Inflammatory macrophage treated with lipopolysaccharide for 4 hours (primary cell): ENCODE data around the gene LRRC7.

Source experiments
- DNase-seq: peaks from one replicate; pipeline ENCODE4 v3.0.0-alpha.2; 2020

The LRRC7 gene

DNA sequence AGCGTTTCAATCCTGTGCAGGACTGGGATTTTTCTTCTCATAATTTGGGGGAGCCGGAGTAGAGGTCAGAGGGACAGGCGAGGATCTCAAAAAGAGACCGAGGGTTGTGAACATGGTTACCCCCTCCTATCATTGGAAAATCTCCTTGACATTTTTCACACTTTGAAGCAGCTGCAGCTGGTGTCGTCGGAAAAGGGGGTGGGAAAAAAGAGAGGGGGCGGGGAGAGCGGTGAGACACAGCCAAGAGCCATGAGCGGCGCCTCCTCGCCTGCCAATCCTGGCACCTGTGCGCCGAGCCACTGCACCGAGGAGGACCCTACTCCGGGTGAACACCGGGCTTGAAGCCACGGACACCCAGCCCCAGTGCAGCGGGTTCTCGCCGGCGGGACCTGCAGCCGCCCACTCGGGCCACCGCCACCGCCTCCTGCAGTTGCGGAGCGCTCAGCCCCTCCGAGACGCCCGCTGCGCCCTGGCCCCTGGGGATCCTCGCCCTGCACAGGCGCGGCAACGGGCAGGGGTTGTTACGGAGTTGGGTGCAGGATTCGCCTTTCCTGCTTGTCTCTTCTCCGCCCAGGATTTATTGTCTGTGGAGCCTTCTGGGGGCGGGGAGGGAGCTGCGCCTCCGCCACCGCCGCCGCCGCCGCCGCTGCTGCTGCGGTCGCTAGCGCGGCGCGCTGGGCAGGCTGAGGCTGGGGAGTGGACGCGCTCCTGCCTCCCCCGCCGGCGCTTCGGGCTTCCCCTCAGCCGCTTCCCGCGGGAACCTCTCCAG lies at the start of gene LRRC7:
Gene LRRC7 (plus strand): TSS at position 271 of the 769 bp plus-strand sequence. CDS start 718 bp downstream, outside the sequence.
- no peak for DNase-seq

DNA sequence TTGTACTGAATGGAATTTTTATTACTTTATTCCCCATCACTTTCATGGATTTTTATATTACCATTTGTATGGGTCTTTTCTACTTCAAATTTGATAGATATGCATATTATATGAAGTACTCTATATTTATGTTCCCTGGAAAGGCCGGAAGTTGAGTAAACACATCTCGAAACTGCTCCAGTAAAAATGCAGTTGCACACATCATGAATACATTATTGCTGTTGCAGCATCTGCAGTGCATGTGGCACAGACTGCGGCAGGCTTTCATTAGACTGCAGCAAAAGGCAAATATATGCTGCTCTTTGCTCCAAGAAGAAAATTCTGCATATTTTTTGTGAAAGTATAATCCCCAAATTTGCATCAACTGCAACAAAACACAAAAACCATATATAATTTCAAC lies 48.7 kb upstream of the LRRC7 start:
- no peak for DNase-seq

GRCh38 chr1:69520326-69520725 lies 47.4 kb upstream of the LRRC7 start:
- no peak for DNase-seq

GRCh38 chr1:69523032-69523431 lies 44.7 kb upstream of the LRRC7 start:
- no peak for DNase-seq

DNA sequence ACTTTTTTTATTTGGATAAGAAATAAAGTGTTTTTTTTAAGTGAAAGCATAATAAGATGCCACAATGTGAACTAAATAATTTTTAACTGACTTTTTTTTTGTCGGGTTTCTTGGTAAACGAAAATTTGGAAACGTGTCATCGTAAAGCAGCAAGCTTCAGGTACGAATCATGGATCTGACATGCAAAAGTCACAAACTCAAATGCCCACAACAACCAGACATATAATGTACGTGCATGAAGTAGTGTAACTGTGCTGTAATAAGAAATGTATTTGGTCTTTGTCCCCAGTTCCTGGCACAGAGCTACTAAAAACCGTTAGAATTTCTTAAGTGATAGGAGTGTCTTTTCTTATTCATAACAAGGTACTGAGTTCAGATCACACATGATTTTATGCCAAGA lies 44.3 kb upstream of the LRRC7 start:
- no peak for DNase-seq

DNA sequence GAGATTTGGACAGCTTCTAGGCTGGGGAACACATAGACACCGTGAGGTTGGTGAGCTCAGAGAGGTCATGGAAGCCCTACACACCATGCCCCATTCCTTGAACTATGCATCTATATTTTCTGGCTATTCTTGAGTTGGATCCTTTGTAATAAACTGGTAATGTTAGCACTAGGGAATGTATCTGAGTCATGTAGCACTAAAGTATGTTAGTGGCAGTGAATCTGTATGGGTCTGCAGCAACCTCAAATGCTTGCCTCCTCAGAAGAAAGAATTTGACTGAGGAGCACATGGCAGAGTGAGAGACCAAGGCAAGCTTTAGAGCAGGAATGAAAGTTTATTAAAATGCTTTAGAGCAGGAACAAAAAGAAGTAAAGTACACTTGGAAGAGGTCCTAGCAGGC lies 43.7 kb upstream of the LRRC7 start:
- DNase-seq, result no peak

DNA sequence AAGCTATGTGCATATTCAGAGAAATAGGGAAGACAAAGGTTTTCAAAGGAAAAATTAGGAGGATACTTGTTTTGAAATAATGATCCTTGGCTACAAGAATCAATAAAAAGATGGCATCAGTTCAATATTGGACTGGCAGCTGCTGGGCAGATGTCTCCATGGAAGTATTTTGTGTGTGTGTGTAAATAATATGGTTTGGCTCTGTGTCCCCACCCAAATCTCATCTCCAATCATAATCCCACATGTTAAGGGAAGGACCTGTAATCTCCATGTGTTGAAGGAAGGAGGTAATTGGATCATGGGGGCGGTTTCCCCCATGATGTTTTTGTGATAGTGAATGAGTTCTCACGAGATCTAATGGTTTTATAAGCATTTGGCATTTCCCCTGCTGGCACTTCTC lies 40.4 kb upstream of the LRRC7 start:
- no peak for DNase-seq

- DNase-seq, result no peak
Measured at GRCh38 chr1:69528376-69528775, 39.3 kb upstream of the LRRC7 start.

DNA sequence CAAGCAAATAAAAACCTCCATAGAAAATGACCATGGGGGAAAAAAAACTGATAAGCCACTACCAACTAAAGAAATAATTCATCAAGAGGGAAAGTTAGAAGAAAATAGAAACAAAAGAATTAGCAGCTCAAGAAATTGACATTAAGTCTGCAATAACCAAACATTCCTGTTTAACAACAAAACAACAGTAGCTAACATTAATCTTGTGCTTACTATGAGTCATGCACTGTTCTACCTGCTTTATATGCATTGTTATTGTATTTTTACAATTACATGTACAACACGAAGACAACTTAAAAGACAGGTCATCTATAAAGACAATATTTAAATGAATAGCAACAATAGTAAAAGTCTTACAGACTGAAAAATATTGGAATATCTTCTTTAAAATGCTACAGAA lies 34.4 kb upstream of the LRRC7 start:
- DNase-seq, result no peak

- DNase-seq, result no peak
Measured at GRCh38 chr1:69534829-69535228, 32.9 kb upstream of the LRRC7 start.

DNA sequence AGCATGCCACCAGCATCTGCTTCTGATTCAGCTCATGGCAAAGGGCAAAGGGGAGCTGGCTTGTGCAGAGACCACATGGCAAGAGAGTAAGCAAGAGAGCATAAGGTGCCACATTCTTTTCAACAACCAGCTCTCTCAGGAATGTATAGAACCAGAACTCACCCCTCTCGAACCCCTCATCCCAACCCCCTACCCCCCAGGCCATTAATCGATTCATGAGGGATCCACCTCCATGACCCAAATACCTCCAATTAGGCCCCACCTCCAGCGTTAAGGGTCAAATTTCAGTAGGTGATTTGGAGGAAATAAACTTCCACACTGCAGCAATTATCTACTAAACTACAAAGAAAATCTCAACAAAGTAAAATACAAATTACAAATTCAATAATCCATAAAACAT lies 32.2 kb upstream of the LRRC7 start:
- DNase-seq, result no peak

- no peak for DNase-seq
Measured at GRCh38 chr1:69540052-69540451, 27.7 kb upstream of the LRRC7 start.

- DNase-seq, result no peak
Measured at GRCh38 chr1:69551476-69552324, 16.0 kb upstream of the LRRC7 start.

DNA sequence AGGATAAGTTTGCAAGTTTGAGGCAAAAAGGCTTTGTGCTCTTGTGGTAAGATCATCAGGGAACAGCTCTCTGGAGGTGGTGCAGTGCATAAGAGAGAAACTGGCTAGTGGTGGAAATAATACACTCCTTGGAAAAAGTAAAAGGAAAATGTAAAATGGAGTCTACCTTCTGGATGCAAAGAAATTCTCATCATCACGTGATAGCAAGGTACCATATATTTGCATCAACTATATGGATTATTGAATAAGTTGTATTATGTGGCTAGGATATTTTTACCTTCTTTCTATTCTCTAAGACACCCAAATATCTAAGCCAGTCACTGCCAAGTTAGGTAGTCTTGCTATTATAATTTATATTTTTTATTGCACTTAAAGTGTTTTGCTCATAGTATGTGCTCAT lies 14.0 kb upstream of the LRRC7 start:
- no peak for DNase-seq

GRCh38 chr1:69568421-69569174 lies 876 bp downstream of the LRRC7 start:
- DNase-seq, result no peak

GRCh38 chr1:69569175-69569541 lies 1.4 kb downstream of the LRRC7 start:
- DNase-seq, result no peak

DNA sequence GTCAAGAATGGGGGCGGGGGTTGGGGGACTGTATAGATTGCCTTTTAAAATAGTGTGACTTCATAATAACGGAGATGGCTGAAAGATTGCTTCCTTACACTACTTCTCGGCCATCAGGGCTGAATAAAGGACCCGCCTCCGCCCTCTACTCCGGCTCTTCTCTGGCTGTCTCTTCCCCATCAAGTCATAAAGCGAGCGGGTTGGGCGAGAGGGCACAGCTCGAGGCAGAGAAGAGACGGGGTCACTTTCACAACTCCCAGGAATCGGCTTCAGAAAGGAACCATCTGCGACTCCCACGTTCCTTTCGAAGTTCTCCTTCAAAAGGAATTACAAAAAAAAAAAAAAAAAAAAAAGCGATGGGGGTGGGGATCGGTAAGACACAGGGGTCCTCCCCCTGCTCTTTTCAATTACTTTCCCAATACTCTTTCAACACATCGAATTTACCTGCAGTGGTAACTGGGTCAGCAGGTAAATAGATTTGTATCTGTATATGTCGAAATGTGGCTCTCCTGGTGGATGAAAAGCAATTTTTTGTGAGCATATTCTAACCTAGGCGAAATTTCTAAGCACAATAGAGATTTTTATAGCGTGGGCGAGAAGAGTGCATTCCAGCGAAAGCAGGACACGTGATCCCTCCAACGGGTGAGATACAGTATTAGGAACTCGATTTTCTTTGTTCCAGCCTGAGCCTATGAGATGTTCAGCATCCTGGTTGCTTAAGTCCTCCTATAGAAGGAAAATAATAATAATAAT lies 2.0 kb downstream of the LRRC7 start:
- no peak for DNase-seq

GRCh38 chr1:69570356-69570755 lies 2.6 kb downstream of the LRRC7 start:
- no peak for DNase-seq

DNA sequence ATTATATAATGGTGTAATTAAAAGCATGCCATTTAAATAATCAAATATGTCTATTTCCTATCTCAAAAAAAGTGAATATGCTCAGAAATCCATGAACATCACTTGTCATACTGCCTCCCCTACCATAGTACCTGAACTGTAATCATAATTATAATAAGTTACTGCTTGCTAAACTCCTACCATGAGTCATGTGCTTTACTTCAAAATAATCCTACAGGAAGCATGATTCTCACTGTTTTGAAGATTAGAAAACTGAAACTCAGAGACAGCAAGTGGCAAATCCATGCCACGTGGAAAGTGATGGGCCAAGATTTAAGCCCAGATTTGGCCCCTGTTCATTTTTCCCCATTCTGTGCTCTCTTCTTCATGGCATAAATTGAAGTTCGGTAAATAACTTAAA lies 5.2 kb downstream of the LRRC7 start:
- DNase-seq, result no peak

GRCh38 chr1:69573911-69574310 lies 6.2 kb downstream of the LRRC7 start:
- no peak for DNase-seq

- DNase-seq, result no peak
Measured at GRCh38 chr1:69585666-69586065, 17.9 kb downstream of the LRRC7 start.

- no peak for DNase-seq
Measured at GRCh38 chr1:69587391-69587790, 19.7 kb downstream of the LRRC7 start.

- no peak for DNase-seq
Measured at GRCh38 chr1:69589799-69590198, 22.1 kb downstream of the LRRC7 start.
